MM.1S (cell line): ENCODE data around the gene NXN.

ENCODE experiments used
- CTCF ChIP-seq: fragments of 300-600 bp; sonication (generic); IDR thresholded peaks from 2 replicates; pipeline ENCODE4 v1.5.1; 2016; ENCODE audit warnings: antibody characterized with exemption, low read length, mixed read lengths
- EZH2 ChIP-seq: fragments of 300-600 bp; sonication (generic); optimal IDR thresholded peaks from 2 replicates; pipeline ENCODE3; 2017; ENCODE audit warnings: low read depth, mild to moderate bottlenecking, antibody characterized with exemption, low read length, mixed read lengths
- EZH2phosphoT487 ChIP-seq: fragments of 300-600 bp; sonication (generic); IDR thresholded peaks from 2 replicates; pipeline ENCODE4 v1.6.1; 2018; ENCODE audit warnings: antibody characterized with exemption, low read length

- TF ChIP-seq CTCF = no peak
- no peak for TF ChIP-seq EZH2phosphoT487
- no peak for TF ChIP-seq EZH2
Measured at GRCh38 chr17:773467-774312, 205.9 kb downstream of the NXN start.
